Panc1 (cell line): ENCODE results near the gene SYCE3. TPM values are rescaled to one million over a fixed set of nuclear protein-coding genes. Genes with fewer than 3 reads are reported as not detected.

Experiments used
- ATAC-seq: fragments of 200-7000 bp; cut with Tn5 transposase; 2 replicates; pipeline ENCODE4 v1.9.1; 2020; ENCODE audit warnings: mild to moderate bottlenecking, moderate library complexity
- BruUV-seq: library from RNA; stranded (reverse); fragments of 400-500 nt; replicated peaks from 2 replicates; lab custom pipeline; 2021; lab: Mats Ljungman, UMichigan
- CTCF ChIA-PET: fragments of 300-600 bp; sonication (Branson Sonifier 250); formaldehyde crosslinking; loops from one replicate; lab custom pipeline; 2022; ENCODE audit warnings: antibody characterized with exemption; lab: Charles Lee
- POLR2A ChIA-PET: fragments of 300-600 bp; sonication (Branson Sonifier 250); formaldehyde crosslinking; loops from one replicate; lab custom pipeline; 2022; ENCODE audit warnings: antibody characterized with exemption; lab: Charles Lee
- DNase-seq: peaks from one replicate; pipeline ENCODE4 v3.0.0-alpha.2; 2010; ENCODE audit warnings: low read depth, low spot score
- H3K27ac ChIP-seq: 2 replicates; pipeline ENCODE4 v1.5.1; 2011; ENCODE audit warnings: mild to moderate bottlenecking, low read length, inconsistent platforms
- H3K27me3 ChIP-seq: fragments of 200-500 bp; sonication (Bioruptor generic); 2 replicates; pipeline ENCODE4 v1.6.0; 2014; ENCODE audit warnings: low read length, inconsistent platforms; ENCODE audit not compliant: control insufficient read depth, insufficient read depth
- H3K36me3 ChIP-seq: fragments of 200-500 bp; sonication (Bioruptor generic); 2 replicates; pipeline ENCODE4 v1.5.1; 2014; ENCODE audit warnings: inconsistent platforms, mild to moderate bottlenecking, low read length, moderate library complexity; ENCODE audit not compliant: control insufficient read depth, insufficient read depth
- H3K4me1 ChIP-seq: 2 replicates; pipeline ENCODE4 v1.5.1; 2011; ENCODE audit warnings: inconsistent platforms, mild to moderate bottlenecking, low read length, moderate library complexity; ENCODE audit not compliant: control insufficient read depth, insufficient read depth
- H3K4me3 ChIP-seq, 2 experiments: 2 replicates each; pipeline ENCODE4 v1.5.1; 2011 to 2012; ENCODE audit warnings: low read depth in 2 of 2, low read length in 2 of 2, mild to moderate bottlenecking in 2 of 2, inconsistent platforms in 1 of 2, moderate library complexity in 1 of 2
- H3K9me3 ChIP-seq: fragments of 200-500 bp; sonication (Bioruptor generic); 2 replicates; pipeline ENCODE4 v1.5.1; 2014; ENCODE audit warnings: low read depth, mild to moderate bottlenecking, inconsistent platforms, low read length, moderate library complexity; ENCODE audit not compliant: control insufficient read depth, insufficient read depth
- CTCF ChIP-seq: fragments of 450-650 bp; IDR thresholded peaks from 2 replicates; pipeline ENCODE4 v1.5.1; 2017; ENCODE audit warnings: mild to moderate bottlenecking
- POLR2AphosphoS5 ChIP-seq: IDR thresholded peaks from 2 replicates; pipeline ENCODE4 v1.6.1; 2012; ENCODE audit warnings: mild to moderate bottlenecking, low read depth, low read length, moderate library complexity
- REST ChIP-seq, 2 experiments: IDR thresholded peaks; 2 replicates each; pipeline ENCODE4 v1.6.1; 2011 to 2012; ENCODE audit warnings: low read depth in 2 of 2, control low read depth in 1 of 2, low read length in 1 of 2, mild to moderate bottlenecking in 1 of 2, moderate library complexity in 1 of 2; ENCODE audit not compliant: insufficient read depth in 1 of 2
- SIN3A ChIP-seq: IDR thresholded peaks from 2 replicates; pipeline ENCODE4 v1.6.1; 2012; ENCODE audit warnings: low read depth, mild to moderate bottlenecking, low read length, moderate library complexity, borderline replicate concordance; ENCODE audit not compliant: insufficient read depth
- TCF7L2 ChIP-seq: IDR thresholded peaks from 2 replicates; pipeline ENCODE4 v1.6.1; 2011; ENCODE audit warnings: mild to moderate bottlenecking, low read depth, low read length, inconsistent platforms
- in situ Hi-C: cut with HindIII; loops from 2 replicates; pipeline ENCODE4 v1.10.0; 2016; ENCODE audit warnings: low sequenced_read_pairs, low pct_unique_long_range_greater_than_20kb
- intact Hi-C: fragments of 100-400 bp; cut with micrococcal nuclease; formaldehyde crosslinking; loops from one replicate; pipeline ENCODE4 v1.10.0; 2022; ENCODE audit not compliant: unreplicated experiment
- total RNA-seq: library from RNA; stranded (reverse); gene quantifications from one replicate; pipeline ENCODE4 v1.2.1, GENCODE V29; 2021; ENCODE audit not compliant: unreplicated experiment

The SYCE3 gene
- total RNA-seq, 1 experiment from 2014 or later, result not detected

GRCh38 chr22:50537765-50538164 lies 25.0 kb downstream of the SYCE3 start:
- POLR2A ChIA-PET, result no interaction called here
- TF ChIP-seq TCF7L2 (no peak), CTCF (no peak), POLR2AphosphoS5 (no peak), SIN3A (no peak), REST (IDR thresholded peaks at IDR 0.05; ENCODE audit: insufficient read depth in 1 of 2, low read depth in 2 of 2, low read length in 1 of 2) (no peak)
- CTCF ChIA-PET, result no interaction called here
- no TSS peak for BruUV-seq
- Histone ChIP-seq H3K27ac (no peak overlapping the region), H3K36me3 (no peaks in the 10 kb centered on the region), H3K27me3 (no peaks in the 10 kb centered on the region), H3K4me1 (peaks cover 3% of the 10 kb centered on the region; the same call in 1 of the 2 replicates), H3K9me3 (no peaks in the 10 kb centered on the region), H3K4me3 (no peak overlapping the region)
- DNase-seq, result no peak
- in situ Hi-C loops, result no loop called here
- intact Hi-C loops, result no loop called here
- no peak for ATAC-seq

- Histone ChIP-seq H3K4me3 (no peak overlapping the region), H3K36me3 (no peaks in the 10 kb centered on the region; the same call in 1 of the 2 replicates), H3K27ac (no peak overlapping the region), H3K4me1 (peaks cover 3% of the 10 kb centered on the region; the same call in 1 of the 2 replicates), H3K27me3 (no peaks in the 10 kb centered on the region), H3K9me3 (no peaks in the 10 kb centered on the region)
- TF ChIP-seq CTCF, result no peak
- no peak for TF ChIP-seq REST (IDR thresholded peaks at IDR 0.05; ENCODE audit: insufficient read depth in 1 of 2, low read depth in 2 of 2, low read length in 1 of 2)
- no peak for TF ChIP-seq TCF7L2
- TF ChIP-seq POLR2AphosphoS5, result no peak
- TF ChIP-seq SIN3A, result no peak
- DNase-seq (no peak), ATAC-seq (no peak)
- ChIA-PET POLR2A (no interaction called here), CTCF (no interaction called here)
- BruUV-seq, result no TSS peak
- in situ Hi-C loops (no loop called here), intact Hi-C loops (no loop called here)
Measured at GRCh38 chr22:50536226-50536625, 26.5 kb downstream of the SYCE3 start.
